ENCODE data around the gene RNFT2.
A peak's percentile ranks its signal among the peaks of the same experiment; 100 is the strongest.

The RNFT2 gene

GRCh38 chr12:116867523-116867922 is 129.4 kb downstream of the RNFT2 start:
- no peak overlapping the region for H3K4me3 ChIP-seq (ENCODE audit: low read depth, low read length)
- no peak for TF ChIP-seq POLR2A (IDR thresholded peaks at IDR 0.05; ENCODE audit: extremely low read depth, insufficient read length)
- no peak for TF ChIP-seq CTCF (IDR thresholded peaks at IDR 0.05; ENCODE audit: low read depth, low read length)
- TF ChIP-seq MYC (IDR thresholded peaks at IDR 0.05; ENCODE audit: low read depth, low read length): no peak
- TF ChIP-seq MAX (IDR thresholded peaks at IDR 0.05; ENCODE audit: low read depth, low read length): no peak
- no peak for DNase-seq (ENCODE audit: low read depth)

- H3K4me3 ChIP-seq (ENCODE audit: low read depth, low read length): no peak overlapping the region
- no peak for TF ChIP-seq POLR2A (IDR thresholded peaks at IDR 0.05; ENCODE audit: extremely low read depth, insufficient read length)
- TF ChIP-seq MYC (IDR thresholded peaks at IDR 0.05; ENCODE audit: low read depth, low read length): no peak
- TF ChIP-seq CTCF (IDR thresholded peaks at IDR 0.05; ENCODE audit: low read depth, low read length): no peak
- no peak for TF ChIP-seq MAX (IDR thresholded peaks at IDR 0.05; ENCODE audit: low read depth, low read length)
- DNase-seq (ENCODE audit: low read depth): no peak
Observed at GRCh38 chr12:116870306-116870705, 132.2 kb downstream of the RNFT2 start.

GRCh38 chr12:116874324-116874995 is 136.3 kb downstream of the RNFT2 start:
- H3K4me3 ChIP-seq (ENCODE audit: low read depth, low read length): no peak overlapping the region
- no peak for DNase-seq (ENCODE audit: low read depth)
- TF ChIP-seq MYC (IDR thresholded peaks at IDR 0.05; ENCODE audit: low read depth, low read length) (no peak), MAX (IDR thresholded peaks at IDR 0.05; ENCODE audit: low read depth, low read length) (no peak), POLR2A (IDR thresholded peaks at IDR 0.05; ENCODE audit: extremely low read depth, insufficient read length) (no peak), CTCF (IDR thresholded peaks at IDR 0.05; ENCODE audit: low read depth, low read length) (no peak)

GRCh38 chr12:116876151-116876869 is 138.2 kb downstream of the RNFT2 start:
- TF ChIP-seq MYC (IDR thresholded peaks at IDR 0.05; ENCODE audit: low read depth, low read length) (no peak), POLR2A (IDR thresholded peaks at IDR 0.05; ENCODE audit: extremely low read depth, insufficient read length) (no peak), MAX (IDR thresholded peaks at IDR 0.05; ENCODE audit: low read depth, low read length) (no peak), CTCF (IDR thresholded peaks at IDR 0.05; ENCODE audit: low read depth, low read length) (no peak)
- no peak for DNase-seq (ENCODE audit: low read depth)
- no peak overlapping the region for H3K4me3 ChIP-seq (ENCODE audit: low read depth, low read length)

- DNase-seq (ENCODE audit: low read depth): peak; percentile 39
- TF ChIP-seq MYC (IDR thresholded peaks at IDR 0.05; ENCODE audit: low read depth, low read length) (no peak), MAX (IDR thresholded peaks at IDR 0.05; ENCODE audit: low read depth, low read length) (no peak), CTCF (IDR thresholded peaks at IDR 0.05; ENCODE audit: low read depth, low read length) (no peak), POLR2A (IDR thresholded peaks at IDR 0.05; ENCODE audit: extremely low read depth, insufficient read length) (no peak)
- H3K4me3 ChIP-seq (ENCODE audit: low read depth, low read length): no peak overlapping the region
Observed at GRCh38 chr12:116878567-116879508, 140.7 kb downstream of the RNFT2 start.
